ENCODE measurements around the gene CRTC3. TPM values are rescaled to one million over a fixed set of nuclear protein-coding genes. Genes with fewer than 3 reads are reported as not detected.

Gene CRTC3
- total RNA-seq, 1 experiment from 2014 or later, result 35.3 TPM

DNA sequence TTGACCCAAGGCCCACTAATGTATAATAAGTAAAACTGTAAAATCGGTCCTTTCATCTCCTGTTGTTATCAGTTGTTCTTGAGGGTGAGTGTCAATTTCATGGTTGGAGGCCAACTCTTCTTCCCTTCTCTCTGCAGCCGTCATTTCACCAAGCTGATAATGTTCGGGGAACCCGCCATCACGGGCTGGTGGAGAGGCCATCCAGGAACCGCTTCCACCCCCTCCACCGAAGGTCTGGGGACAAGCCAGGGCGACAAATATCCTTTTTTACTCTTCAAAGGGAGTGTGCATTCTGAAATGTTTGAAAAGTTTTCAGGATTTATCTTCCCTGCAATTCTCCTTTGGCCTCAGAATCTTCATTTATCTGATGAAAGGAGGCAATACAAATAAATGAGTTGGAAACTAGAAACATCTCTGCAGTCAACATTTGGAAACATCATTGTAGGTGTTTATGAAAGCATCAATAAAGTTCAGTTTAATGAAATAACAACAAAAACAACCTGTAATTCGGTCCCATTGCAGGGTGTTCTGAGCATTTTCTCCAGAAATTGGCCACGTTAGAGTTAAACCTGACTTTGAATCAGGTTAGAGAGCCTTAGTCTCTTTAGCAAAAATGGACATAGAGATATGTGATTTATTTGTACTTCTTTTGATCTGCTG, 63.9 kb downstream of the CRTC3 start:
- H3K27ac ChIP-seq (ENCODE audit: low read depth, low read length, poor library complexity, severe bottlenecking), result peak overlapping the region; percentile 44
- no peak for DNase-seq (ENCODE audit: low spot score)
- POLR2A ChIA-PET (ENCODE audit: low non-redundant PET), result no interaction called here
- H3K9me3 ChIP-seq (ENCODE audit: low read depth, low read length, poor library complexity, severe bottlenecking), result no peaks in the 10 kb centered on the region
- H3K4me1 ChIP-seq (ENCODE audit: insufficient read depth, low read length, poor library complexity, severe bottlenecking), result peaks cover 30% of the 10 kb centered on the region
- TF ChIP-seq, protein P1, sequence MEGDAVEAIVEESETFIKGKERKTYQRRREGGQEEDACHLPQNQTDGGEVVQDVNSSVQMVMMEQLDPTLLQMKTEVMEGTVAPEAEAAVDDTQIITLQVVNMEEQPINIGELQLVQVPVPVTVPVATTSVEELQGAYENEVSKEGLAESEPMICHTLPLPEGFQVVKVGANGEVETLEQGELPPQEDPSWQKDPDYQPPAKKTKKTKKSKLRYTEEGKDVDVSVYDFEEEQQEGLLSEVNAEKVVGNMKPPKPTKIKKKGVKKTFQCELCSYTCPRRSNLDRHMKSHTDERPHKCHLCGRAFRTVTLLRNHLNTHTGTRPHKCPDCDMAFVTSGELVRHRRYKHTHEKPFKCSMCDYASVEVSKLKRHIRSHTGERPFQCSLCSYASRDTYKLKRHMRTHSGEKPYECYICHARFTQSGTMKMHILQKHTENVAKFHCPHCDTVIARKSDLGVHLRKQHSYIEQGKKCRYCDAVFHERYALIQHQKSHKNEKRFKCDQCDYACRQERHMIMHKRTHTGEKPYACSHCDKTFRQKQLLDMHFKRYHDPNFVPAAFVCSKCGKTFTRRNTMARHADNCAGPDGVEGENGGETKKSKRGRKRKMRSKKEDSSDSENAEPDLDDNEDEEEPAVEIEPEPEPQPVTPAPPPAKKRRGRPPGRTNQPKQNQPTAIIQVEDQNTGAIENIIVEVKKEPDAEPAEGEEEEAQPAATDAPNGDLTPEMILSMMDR (conservative IDR thresholded peaks at IDR 0.05; ENCODE audit: low read depth, low read length), result no peak
- TF ChIP-seq EZH2 (IDR thresholded peaks at IDR 0.05; ENCODE audit: borderline replicate concordance, low read depth, low read length, poor library complexity, severe bottlenecking), result no peak
- CTCF ChIA-PET, result no interaction called here
- BruUV-seq (replicated peaks), result no TSS peak
- H3K36me3 ChIP-seq (ENCODE audit: insufficient read depth, low read length, poor library complexity, severe bottlenecking), result no peaks in the 10 kb centered on the region
- no peaks in the 10 kb centered on the region for H3K27me3 ChIP-seq (replicated peaks; ENCODE audit: insufficient read depth, low read depth, low read length, poor library complexity)
- intact Hi-C loops (cut with micrococcal nuclease; ENCODE audit: unreplicated experiment), result loop anchor here (5.0 kb wide), 1 partner anchor 61 kb away; no protein-coding TSS in a partner anchor
- no peak overlapping the region for H3K4me3 ChIP-seq (ENCODE audit: low read depth, low read length, poor library complexity, severe bottlenecking)

DNA sequence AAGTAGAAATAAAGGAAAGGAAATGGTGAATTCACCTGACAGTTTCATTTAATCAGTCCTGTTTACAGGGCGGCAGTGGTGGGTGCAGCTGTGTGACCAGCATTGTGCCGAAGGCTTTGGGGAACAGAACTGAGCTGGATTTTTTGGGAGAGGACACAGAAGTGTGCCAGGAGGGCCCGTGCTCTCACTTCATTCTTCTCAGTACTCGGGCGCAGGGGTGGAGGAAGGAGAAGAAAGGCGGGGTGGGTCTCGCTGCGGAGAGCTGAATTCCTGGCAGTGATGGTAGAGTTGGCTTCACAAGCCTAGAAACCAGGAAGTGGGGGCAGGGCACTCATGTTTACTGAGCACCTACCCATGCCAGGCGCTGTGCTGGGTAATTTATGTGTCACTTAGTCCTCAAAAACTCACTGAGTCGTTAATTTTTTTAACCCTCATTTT, 64.6 kb downstream of the CRTC3 start:
- BruUV-seq (replicated peaks), result no TSS peak
- H3K4me3 ChIP-seq (ENCODE audit: low read depth, low read length, poor library complexity, severe bottlenecking), result no peak overlapping the region
- intact Hi-C loops (cut with micrococcal nuclease; ENCODE audit: unreplicated experiment), result loop anchor here (5.0 kb wide), 1 partner anchor 62 kb away; no protein-coding TSS in a partner anchor

GRCh38 chr15:90595763-90596155, 66.0 kb downstream of the CRTC3 start:
- no peaks in the 10 kb centered on the region for H3K27me3 ChIP-seq (replicated peaks; ENCODE audit: insufficient read depth, low read depth, low read length, poor library complexity)
- CTCF ChIA-PET, result no interaction called here
- H3K4me1 ChIP-seq (ENCODE audit: insufficient read depth, low read length, poor library complexity, severe bottlenecking), result peaks cover 30% of the 10 kb centered on the region
- no peaks in the 10 kb centered on the region for H3K9me3 ChIP-seq (ENCODE audit: low read depth, low read length, poor library complexity, severe bottlenecking)
- H3K36me3 ChIP-seq (ENCODE audit: insufficient read depth, low read length, poor library complexity, severe bottlenecking), result no peaks in the 10 kb centered on the region
- no peak overlapping the region for H3K27ac ChIP-seq (ENCODE audit: low read depth, low read length, poor library complexity, severe bottlenecking)
- no peak overlapping the region for H3K4me3 ChIP-seq (ENCODE audit: low read depth, low read length, poor library complexity, severe bottlenecking)
- DNase-seq (ENCODE audit: low spot score), result no peak
- POLR2A ChIA-PET (ENCODE audit: low non-redundant PET), result no interaction called here
- intact Hi-C loops (cut with micrococcal nuclease; ENCODE audit: unreplicated experiment), result no loop called here
- BruUV-seq (replicated peaks), result no TSS peak
- no peak for TF ChIP-seq EZH2 (IDR thresholded peaks at IDR 0.05; ENCODE audit: borderline replicate concordance, low read depth, low read length, poor library complexity, severe bottlenecking)
- TF ChIP-seq, protein P1 (conservative IDR thresholded peaks at IDR 0.05; ENCODE audit: low read depth, low read length), result no peak

More for the DNA sequence above, 64.6 kb downstream of the CRTC3 start:
- Histone ChIP-seq H3K9me3 (ENCODE audit: low read depth, low read length, poor library complexity, severe bottlenecking) (no peaks in the 10 kb centered on the region), H3K36me3 (ENCODE audit: insufficient read depth, low read length, poor library complexity, severe bottlenecking) (no peaks in the 10 kb centered on the region), H3K27me3 (replicated peaks; ENCODE audit: insufficient read depth, low read depth, low read length, poor library complexity) (no peaks in the 10 kb centered on the region), H3K4me1 (ENCODE audit: insufficient read depth, low read length, poor library complexity, severe bottlenecking) (peaks cover 30% of the 10 kb centered on the region), H3K27ac (ENCODE audit: low read depth, low read length, poor library complexity, severe bottlenecking) (peak overlapping the region; percentile 44)
- ChIA-PET POLR2A (ENCODE audit: low non-redundant PET) (no interaction called here), CTCF (no interaction called here)
- peak; percentile 65 for DNase-seq (ENCODE audit: low spot score)
- TF ChIP-seq, protein P1 (conservative IDR thresholded peaks at IDR 0.05; ENCODE audit: low read depth, low read length), result no peak
- TF ChIP-seq EZH2 (IDR thresholded peaks at IDR 0.05; ENCODE audit: borderline replicate concordance, low read depth, low read length, poor library complexity, severe bottlenecking), result no peak

Measured in A673 (cell line).